ENCODE measurements around the gene CES5A.
"Not testable (repeated sequence)": the region's sequence is repeated elsewhere in the genome, so short reads cannot be mapped to it uniquely, and the experiment has no call there.

CES5A gene

DNA sequence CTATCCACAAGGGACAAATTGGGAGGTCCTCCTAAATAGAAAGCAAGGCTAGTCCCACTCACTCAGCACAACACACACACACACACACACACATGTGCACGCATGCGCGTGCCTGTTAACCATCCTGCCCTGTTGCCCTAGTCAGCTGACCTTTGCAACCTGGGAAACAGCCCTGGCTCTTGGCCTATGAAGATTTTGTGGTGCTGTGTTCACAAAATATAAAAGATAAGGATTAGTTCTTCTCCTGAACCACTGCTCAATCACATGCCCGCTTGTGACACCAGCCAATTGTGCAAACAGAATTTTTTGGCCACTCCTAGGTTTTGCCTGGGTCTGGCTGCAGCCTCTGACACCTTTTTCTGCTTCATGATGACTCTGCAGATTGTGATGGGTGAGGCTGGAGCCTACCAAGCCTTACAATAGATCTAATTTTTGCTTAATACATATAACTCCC is 39.0 kb downstream of the CES5A start:
- TF ChIP-seq CTCF (IDR thresholded peaks at IDR 0.05; ENCODE audit: insufficient read depth, missing control alignments): no peak
- FAIRE-seq (no peak), DNase-seq (ENCODE audit: insufficient read length, low spot score) (no peak)

DNA sequence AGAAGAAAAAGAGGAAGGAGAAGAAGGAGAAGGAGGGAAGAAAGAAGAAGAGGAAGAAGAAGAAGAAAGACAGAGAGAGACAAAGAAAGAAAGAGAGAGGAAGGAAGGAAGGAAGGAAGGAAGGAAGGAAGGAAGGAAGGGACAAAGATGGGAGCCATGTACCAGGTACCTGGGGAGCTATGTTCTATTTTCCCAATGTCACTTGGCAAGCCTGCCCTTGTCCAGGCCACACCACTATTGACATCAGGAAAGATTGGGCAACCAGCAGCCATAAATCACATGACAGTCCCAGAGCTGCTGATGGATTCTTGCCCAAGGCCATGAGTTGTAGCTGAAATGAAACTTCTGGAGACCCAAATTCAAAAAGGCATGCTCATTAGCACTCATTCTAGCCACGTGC is 39.6 kb downstream of the CES5A start:
- DNase-seq (ENCODE audit: insufficient read length, low spot score): no peak
- no peak for TF ChIP-seq CTCF (IDR thresholded peaks at IDR 0.05; ENCODE audit: insufficient read depth, missing control alignments)
- no peak for FAIRE-seq

GRCh38 chr16:55835173-55835572 is 40.0 kb downstream of the CES5A start:
- DNase-seq (ENCODE audit: insufficient read length, low spot score); FAIRE-seq: not testable (repeated sequence)

DNA sequence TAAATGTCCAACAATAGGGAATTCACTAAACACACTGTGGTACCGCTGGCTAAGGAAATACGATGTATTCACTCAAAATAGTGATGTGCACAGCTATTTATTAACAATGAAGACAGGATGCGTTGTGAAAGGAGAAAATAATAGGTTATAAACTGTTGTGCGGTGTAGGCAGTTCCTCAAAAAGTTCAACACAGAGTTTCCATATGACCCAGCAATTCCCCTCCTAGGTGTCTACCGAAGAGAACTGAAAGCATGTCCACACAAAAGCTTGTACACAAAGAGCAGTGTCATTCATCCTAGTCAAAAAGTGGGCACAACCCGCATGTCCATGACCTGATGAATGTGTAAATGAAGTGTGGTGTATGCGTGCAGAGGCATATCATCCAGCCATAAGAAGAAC is 41.1 kb downstream of the CES5A start:
- DNase-seq (ENCODE audit: insufficient read length, low spot score) (no peak), FAIRE-seq (no peak)
- no peak for TF ChIP-seq CTCF (IDR thresholded peaks at IDR 0.05; ENCODE audit: insufficient read depth, missing control alignments)

DNA sequence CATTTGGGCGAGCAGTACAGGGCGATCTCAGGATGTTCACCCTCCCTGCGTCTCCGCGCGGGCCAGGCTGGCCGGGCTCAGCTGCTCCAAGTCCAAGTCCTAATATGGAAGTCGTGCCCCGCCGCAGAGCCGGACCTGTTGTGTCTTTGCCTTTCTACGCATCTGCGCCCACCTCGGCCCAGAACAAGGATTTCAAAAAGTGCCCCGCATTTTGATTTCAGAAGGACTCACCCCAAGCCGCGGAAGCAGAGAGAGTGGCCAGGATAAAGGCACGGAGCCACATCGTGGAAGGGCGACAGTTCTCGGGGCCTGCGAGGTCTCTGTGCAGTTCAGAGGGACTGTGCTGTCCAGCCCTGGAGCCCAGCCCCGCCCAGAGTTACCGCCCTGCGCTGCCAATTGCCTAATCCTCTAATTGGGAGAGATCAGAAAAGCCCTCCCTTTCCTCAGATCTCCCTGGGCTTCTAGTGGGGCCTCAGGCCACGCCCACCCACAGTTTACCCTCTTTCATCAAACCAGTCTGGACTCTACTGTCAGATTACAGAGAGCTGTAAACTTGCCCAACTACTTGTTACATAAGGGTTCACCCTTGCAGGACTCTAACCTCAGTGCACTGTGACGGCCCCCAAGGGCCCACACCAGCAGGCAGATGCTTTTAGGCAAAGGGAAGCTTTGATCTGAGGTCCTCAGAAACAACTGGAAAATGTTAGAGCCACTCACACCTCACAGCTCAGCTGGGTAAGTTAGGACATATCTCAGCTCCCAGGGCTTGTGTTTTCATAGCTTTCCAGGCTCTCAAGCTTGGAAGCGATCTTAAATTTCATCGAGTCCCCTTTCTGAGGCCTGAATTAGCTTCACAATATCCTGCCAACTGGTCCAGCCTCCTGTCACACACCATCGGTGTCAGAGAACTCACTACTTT is 42.1 kb downstream of the CES5A start, which contains the start of gene CES1:
Gene CES1, minus strand, starts transcription at position 324 of the 919 bp plus-strand sequence. Its CDS starts 41 bp downstream, at position 283.
- no peak for FAIRE-seq
- no peak for TF ChIP-seq CTCF (IDR thresholded peaks at IDR 0.05; ENCODE audit: insufficient read depth, missing control alignments)
- no peak for DNase-seq (ENCODE audit: insufficient read length, low spot score)

DNA sequence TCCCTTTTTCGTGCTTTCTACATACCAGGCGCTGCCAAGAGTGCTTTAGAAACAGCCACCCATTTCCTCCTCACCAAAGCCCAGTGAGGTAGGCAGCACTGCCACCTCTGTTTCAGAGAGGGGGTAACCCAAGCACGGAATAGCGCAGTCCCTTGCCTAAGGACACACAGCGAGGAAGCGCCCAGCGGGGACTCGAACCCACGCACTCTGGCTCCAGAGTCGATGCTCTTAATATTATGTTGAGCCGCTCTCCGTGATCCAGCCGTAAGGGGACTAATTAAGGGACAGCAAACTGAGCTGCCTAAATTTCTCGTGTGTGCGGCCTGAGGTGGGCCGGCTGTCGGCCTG is 42.8 kb downstream of the CES5A start:
- no peak for TF ChIP-seq CTCF (IDR thresholded peaks at IDR 0.05; ENCODE audit: insufficient read depth, missing control alignments)
- DNase-seq (ENCODE audit: insufficient read length, low spot score) (no peak), FAIRE-seq (no peak)

- no peak for FAIRE-seq
- no peak for TF ChIP-seq CTCF (IDR thresholded peaks at IDR 0.05; ENCODE audit: insufficient read depth, missing control alignments)
These were observed 44.4 kb downstream of the CES5A start for GRCh38 chr16:55830658-55831294.

DNA sequence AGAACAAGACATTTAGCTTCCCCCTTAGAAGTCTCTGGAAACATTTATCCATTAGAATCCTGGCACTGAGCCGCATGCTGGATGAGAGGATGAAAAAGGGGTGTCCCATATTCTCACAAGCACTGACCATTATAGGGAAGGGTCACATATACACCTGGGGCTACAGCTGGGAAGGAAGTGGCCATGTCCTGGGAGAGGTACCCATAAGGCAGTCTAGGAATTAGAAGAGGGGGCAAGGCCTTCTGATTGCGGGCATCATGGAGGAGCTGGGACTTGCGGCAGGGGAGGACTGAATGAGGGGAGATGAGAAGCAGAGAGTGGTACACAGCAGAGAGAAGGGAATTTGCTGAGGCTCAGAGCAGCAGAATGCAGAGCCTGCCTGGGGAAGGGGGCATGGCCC is 45.9 kb downstream of the CES5A start:
- not testable (repeated sequence) for FAIRE-seq; DNase-seq (ENCODE audit: insufficient read length, low spot score)

More at GRCh38 chr16:55830658-55831294, 44.4 kb downstream of the CES5A start:
- DNase-seq (ENCODE audit: insufficient read length, low spot score): no peak
